Stimulated activated CD8-positive, alpha-beta memory T cell treated with anti-CD3 and anti-CD28 coated beads, Interleukin-15, amount 100 ng/mL, for 48 hours (primary cell): ENCODE data around the gene RBP5.
"Not testable (repeated sequence)": the region's sequence is repeated elsewhere in the genome, so short reads cannot be mapped to it uniquely, and the experiment has no call there.

Source experiments
- DNase-seq, 2 donors: peaks; one replicate each; pipeline ENCODE4 v3.0.0-alpha.2; 2020; ENCODE audit warnings: low read depth in 2 of 2

RBP5 gene

DNA sequence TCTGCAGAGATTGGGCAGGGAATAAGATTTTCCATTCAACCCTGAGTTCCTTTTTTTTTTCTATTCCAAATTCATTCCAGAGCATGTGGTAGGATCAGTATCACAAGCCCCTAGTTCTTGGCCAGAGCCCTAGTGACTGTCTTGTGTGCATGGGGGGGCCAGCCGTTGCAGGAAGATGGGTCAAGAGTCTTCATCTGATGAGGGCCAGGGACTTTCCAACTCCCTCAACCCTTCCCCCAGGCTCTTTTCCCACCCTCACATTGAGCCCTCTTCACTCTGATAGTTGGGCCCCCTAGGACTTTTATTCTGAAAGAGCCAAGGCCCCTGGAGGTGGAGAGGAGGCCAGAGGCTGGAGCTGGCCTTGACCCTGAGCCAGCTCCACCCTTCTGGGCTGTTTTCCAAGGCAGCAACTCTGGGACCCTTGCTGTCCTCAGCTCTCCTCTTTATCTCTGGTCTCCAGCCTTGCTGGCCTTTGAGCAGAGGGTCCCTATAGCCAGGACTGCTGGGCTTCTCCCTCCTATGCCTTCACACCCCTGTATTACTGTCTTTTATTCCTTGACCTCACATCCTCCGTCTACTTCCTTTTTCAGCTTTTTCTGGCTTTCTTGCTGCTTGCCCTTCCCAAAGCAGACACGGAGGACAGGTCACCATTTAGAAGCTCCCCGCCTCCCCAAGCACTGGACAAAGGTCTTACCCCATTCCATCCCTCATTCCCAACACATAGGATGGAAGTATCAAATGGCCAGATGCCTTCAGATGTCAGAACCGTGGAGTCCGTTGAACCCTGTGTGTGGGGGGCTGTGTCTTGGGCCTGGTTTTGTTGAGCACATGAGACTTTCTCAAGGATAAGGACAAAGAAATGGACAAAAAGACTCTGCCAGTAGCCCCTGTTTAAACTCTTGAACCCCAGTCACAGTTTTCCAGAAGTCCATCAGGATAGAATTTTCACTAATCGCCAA, 5.6 kb downstream of the RBP5 start:
- DNase-seq: no peak

DNA sequence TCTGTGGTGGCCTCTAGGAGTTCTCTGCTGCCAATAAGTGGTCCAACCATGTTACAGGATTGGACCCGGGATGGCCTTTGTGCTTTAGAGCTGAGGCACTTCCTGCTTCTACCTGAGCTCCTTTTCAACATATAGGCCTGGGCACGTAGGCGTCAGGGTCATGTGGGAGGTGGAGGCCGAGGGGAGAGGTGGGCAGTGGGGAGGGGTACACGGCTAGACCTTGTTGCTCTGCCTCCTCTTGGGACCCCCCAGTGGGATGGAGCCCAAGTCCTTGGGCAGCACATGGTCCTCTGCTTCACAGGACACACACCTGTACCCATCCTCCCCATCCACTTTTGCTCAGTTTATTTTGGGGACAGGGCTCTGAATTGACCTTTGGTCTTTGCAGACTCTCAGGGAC, 7.4 kb downstream of the RBP5 start:
- DNase-seq: no peak

- DNase-seq: no peak
These were observed 8.5 kb downstream of the RBP5 start for GRCh38 chr12:7120166-7120565.

- no peak for DNase-seq
These were observed 9.8 kb downstream of the RBP5 start for GRCh38 chr12:7118881-7119280.

DNA sequence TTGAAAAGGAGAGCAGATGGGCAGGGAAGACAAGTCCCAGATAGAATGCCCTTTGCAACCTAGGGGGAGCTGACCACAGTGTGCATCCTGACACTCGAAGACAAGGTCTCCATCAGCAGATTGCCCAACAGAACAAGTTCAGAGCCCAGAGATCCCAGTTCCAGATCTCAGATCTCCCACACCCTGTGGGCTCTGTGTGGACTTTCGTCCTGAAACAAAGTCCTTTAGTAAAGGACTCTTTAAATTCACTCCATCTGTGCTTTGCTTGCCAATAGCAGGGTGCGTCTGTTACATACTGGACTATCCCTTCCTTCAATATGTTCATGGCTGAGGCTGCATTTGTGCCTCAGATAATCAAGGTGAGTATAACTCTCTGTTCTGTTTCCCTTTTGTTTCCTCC, 11.0 kb downstream of the RBP5 start:
- no peak for DNase-seq

- DNase-seq: no peak
These were observed 11.8 kb downstream of the RBP5 start for GRCh38 chr12:7116916-7117315.

DNA sequence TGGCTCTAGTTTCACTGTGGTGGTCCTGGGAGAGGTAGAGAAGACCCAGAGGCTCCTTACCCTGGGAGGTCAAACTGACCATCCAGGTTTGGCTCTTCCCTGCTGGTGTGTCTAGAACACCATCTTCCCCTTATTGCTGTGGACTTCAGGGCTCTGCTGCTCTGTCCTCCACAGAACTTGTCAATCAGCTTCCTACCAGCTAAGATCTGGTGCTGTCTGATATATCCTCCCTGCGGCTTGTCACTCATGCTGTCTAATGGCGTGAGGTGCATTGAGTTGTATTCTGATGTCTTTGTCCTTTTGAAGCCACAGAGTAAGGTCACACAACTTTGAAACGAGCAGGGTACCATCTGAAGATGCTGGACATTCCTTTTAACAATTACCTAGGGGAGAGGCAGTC, 12.5 kb downstream of the RBP5 start:
- DNase-seq: no peak

GRCh38 chr12:7114851-7115250, 13.8 kb downstream of the RBP5 start:
- DNase-seq: no peak

GRCh38 chr12:7114008-7114407, 14.7 kb downstream of the RBP5 start:
- no peak for DNase-seq

- no peak for DNase-seq
These were observed 15.3 kb downstream of the RBP5 start for GRCh38 chr12:7113389-7113871.

- DNase-seq: no peak
These were observed 16.6 kb downstream of the RBP5 start for GRCh38 chr12:7112041-7112440.

DNA sequence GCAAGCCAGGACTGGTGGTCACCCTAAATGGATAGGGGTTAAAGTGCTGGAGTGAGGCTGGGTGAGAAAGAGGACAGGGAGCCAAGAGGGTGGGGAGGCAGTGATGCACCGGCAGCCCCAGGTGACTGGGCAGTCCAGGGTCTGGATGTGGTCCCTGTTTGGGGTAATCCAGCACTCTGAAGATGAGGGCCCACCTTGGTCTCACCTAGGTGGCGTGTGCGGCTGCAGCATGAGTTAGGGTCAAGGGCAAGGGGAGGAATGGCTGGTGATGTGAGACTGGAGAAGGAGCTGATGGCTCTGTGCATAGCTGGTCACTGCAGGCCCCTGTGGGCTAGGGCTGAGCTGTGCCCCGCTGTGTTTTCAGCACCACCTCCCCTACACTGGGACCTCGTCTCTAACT, 18.0 kb downstream of the RBP5 start:
- no peak for DNase-seq

DNA sequence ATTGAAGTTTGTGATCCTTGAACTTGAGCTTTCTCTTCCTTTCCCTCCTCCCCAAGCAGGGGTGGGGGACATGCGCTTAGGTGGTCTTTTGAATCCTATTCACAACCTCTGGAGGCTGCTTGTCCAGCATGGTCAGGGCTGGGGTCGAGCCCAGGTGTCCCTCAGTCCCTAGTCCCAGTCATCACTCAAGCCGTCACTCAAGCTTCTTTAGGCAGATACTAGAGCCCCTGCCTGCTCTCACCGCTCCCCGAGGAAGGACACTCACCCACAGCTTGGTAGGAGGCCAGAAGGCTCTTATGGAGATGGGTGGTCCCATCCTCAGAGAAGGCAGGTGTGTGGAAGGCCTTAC, 19.1 kb downstream of the RBP5 start:
- no peak for DNase-seq

DNA sequence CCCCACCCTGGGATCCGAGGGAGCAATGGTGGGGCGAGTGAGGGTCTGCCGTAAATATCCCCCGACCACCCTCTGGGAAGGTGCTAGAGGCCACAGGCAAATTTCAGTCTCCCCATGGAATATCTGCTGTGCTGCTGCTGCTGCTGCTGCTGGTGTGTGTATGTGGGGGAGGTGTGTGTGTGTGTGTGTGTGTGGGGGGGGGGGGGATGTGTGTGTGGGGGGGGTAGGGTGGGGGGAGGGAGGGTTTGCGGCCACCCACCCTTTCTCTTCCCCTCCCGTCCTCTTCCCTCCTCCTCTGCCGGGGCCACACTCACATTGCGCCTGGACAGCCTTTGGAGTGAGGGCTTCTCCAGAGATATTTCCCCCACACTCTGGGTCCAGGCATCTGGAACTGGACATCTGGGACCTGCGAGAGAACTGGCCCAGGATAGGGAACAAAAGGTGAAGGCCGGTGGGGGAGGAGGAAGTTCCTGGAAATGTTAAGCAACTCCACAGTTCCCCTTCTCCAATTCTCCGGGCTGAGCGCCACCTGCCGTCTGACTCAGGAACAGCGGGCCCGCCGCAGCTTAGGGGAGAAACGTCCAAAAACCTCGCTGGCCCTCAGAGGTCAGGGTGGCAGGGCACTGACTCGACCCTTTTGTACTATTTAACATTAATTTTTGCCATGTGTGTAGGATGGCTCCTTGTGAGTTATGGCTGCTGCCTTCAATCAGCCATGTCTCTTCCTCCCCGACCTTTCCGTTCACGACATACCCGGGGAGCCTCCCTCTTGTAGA, 19.7 kb downstream of the RBP5 start, which contains the start of gene C1RL:
Gene C1RL, minus strand, starts transcription at position 419 of the 776 bp plus-strand sequence. Its CDS starts 34 bp downstream, at position 385.
- peak; percentile 68 to 73 for DNase-seq

- DNase-seq: peak; percentile 74 to 80
These were observed 20.5 kb downstream of the RBP5 start for GRCh38 chr12:7108003-7108795.

GRCh38 chr12:7107636-7108002, 21.1 kb downstream of the RBP5 start:
- DNase-seq: no peak

- not testable (repeated sequence) for DNase-seq
These were observed 21.5 kb downstream of the RBP5 start for GRCh38 chr12:7107181-7107580.

- no peak for DNase-seq
These were observed 22.6 kb downstream of the RBP5 start for GRCh38 chr12:7106082-7106481.

- no peak for DNase-seq
These were observed 24.7 kb downstream of the RBP5 start for GRCh38 chr12:7103837-7104584.

GRCh38 chr12:7102582-7102981, 26.1 kb downstream of the RBP5 start:
- no peak for DNase-seq

DNA sequence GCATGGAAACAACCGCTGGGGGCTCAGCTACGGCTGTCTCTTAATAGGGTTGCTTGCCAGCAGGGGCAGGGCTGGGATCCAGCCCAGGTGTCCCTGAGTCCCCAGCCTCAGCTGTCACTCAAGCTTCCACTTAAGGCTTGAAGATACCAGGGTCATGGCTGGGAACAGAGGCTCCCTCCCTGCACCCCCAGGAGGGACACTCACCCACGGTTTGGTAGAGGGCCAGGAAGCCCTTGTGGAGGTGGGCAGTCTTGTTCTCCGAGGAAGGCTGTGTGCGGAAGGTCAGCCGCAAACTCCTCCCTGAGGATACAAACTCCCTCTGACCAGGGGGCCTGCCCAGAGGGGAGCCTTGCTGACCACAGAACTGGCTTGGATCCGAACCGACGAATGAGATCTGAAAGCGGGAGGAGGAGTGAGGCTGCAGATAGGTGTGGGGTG, 27.0 kb downstream of the RBP5 start:
- no peak for DNase-seq
